ENCODE data around the gene ZNF738.

Gene ZNF738

DNA sequence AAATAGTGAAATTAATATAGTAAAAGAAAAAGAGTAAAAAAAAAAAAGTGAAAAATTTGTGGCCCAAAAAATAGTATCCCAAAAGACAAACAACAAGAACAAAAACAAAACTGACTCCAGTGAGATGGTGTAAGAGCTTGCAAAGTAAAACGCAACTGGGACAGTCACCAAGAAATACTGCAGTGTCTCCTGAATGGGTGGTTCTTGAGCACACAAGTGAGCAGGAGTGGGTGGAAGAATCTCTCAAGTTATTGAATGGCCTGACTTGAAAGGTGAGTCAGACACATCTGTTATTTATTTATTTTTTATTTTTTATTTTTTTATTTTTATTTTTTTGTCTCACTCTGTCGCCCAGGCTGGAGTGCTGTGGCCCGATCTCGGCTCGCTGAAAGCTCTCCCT, 40.1 kb downstream of the ZNF738 start:
- H3K4me3 ChIP-seq (ENCODE audit: low read depth, low read length), result no peak overlapping the region

GRCh38 chr19:21402303-21402985, 43.6 kb downstream of the ZNF738 start:
- no peak for DNase-seq (ENCODE audit: low read depth)
- no peak overlapping the region for H3K4me3 ChIP-seq (ENCODE audit: low read depth, low read length)
- TF ChIP-seq CTCF (IDR thresholded peaks at IDR 0.05; ENCODE audit: low read depth, low read length), result no peak
- TF ChIP-seq MYC (IDR thresholded peaks at IDR 0.05; ENCODE audit: low read depth, low read length), result no peak
- no peak for TF ChIP-seq MAX (IDR thresholded peaks at IDR 0.05; ENCODE audit: low read depth, low read length)
- no peak for TF ChIP-seq POLR2A (IDR thresholded peaks at IDR 0.05; ENCODE audit: extremely low read depth, insufficient read length)

More for the DNA sequence above, 40.1 kb downstream of the ZNF738 start:
- DNase-seq (ENCODE audit: low read depth), result no peak
- no peak for TF ChIP-seq MYC (IDR thresholded peaks at IDR 0.05; ENCODE audit: low read depth, low read length)

GRCh38 chr19:21410166-21410565, 51.4 kb downstream of the ZNF738 start:
- H3K4me3 ChIP-seq (ENCODE audit: low read depth, low read length), result no peak overlapping the region
- TF ChIP-seq MAX (IDR thresholded peaks at IDR 0.05; ENCODE audit: low read depth, low read length), result no peak
- TF ChIP-seq POLR2A (IDR thresholded peaks at IDR 0.05; ENCODE audit: extremely low read depth, insufficient read length), result no peak
- no peak for TF ChIP-seq CTCF (IDR thresholded peaks at IDR 0.05; ENCODE audit: low read depth, low read length)
- no peak for TF ChIP-seq MYC (IDR thresholded peaks at IDR 0.05; ENCODE audit: low read depth, low read length)
- no peak for DNase-seq (ENCODE audit: low read depth)

- no peak for DNase-seq (ENCODE audit: low read depth)
- TF ChIP-seq MAX (IDR thresholded peaks at IDR 0.05; ENCODE audit: low read depth, low read length), result no peak
- no peak for TF ChIP-seq POLR2A (IDR thresholded peaks at IDR 0.05; ENCODE audit: extremely low read depth, insufficient read length)
- H3K4me3 ChIP-seq (ENCODE audit: low read depth, low read length), result no peak overlapping the region
Observed at GRCh38 chr19:21422244-21422643, 63.4 kb downstream of the ZNF738 start.

DNA sequence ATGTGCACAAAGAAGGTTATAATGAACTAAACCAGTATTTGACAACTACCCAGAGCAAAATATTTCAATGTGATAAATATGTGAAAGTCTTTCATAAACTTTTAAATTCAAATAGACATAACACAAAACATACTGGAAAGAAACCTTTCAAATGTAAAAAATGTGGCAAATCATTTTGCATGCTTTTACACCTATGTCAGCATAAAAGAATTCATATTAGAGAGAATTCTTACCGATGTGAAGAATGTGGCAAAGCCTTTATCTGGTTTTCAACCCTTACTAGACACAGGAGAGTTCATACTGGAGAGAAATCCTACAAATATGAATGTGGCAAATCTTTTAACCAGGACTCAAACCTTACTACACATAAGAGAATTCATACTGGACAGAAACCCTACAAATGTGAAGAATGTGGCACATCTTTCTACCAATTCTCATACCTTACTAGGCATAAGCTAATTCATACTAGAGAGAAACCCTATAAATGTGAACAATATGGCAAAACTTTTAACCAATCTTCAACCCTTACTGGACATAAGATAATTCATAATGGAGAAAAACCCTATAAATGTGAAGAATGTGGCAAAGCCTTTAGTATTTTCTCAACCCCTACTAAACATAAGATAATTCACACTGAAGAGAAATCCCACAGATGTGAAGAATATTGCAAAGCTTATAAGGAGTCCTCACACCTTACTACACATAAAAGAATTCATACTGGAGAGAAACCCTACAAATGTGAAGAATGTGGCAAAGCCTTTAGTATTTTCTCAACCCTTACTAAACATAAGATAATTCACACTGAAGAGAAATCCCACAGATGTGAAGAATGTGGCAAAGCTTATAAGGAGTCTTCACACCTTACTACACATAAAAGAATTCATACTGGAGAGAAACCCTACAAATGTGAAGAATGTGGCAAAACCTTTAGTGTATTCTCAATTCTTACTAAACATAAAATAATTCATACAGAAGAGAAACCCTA, 64.5 kb downstream of the ZNF738 start:
- DNase-seq (ENCODE audit: low read depth), result no peak
- H3K4me3 ChIP-seq (ENCODE audit: low read depth, low read length), result no peak overlapping the region
- TF ChIP-seq CTCF (IDR thresholded peaks at IDR 0.05; ENCODE audit: low read depth, low read length) (no peak), MYC (IDR thresholded peaks at IDR 0.05; ENCODE audit: low read depth, low read length) (no peak), MAX (IDR thresholded peaks at IDR 0.05; ENCODE audit: low read depth, low read length) (no peak), POLR2A (IDR thresholded peaks at IDR 0.05; ENCODE audit: extremely low read depth, insufficient read length) (no peak)

Measured in NB4 (cell line).